CD14-positive monocyte (primary cell): ENCODE data around the gene CDC42EP4. TPM values are rescaled to one million over a fixed set of nuclear protein-coding genes. Genes with fewer than 3 reads are reported as not detected.

Experiments used
- DNase-seq, 3 donors: peaks; one replicate each; pipeline ENCODE4 v3.0.0-alpha.2; 2011 to 2022
- H2AFZ ChIP-seq: 2 replicates; pipeline ENCODE4 v1.6.0; 2012; ENCODE audit warnings: mild to moderate bottlenecking, low read depth, low read length, inconsistent platforms; ENCODE audit not compliant: insufficient read depth, poor library complexity, severe bottlenecking
- H3K27ac ChIP-seq, 2 donors: 1 replicate in 1 of 2; 2 replicates in 1 of 2; pipeline ENCODE4 v1.5.1; 2012 to 2013; ENCODE audit warnings: low read length in 2 of 2, control low read depth in 1 of 2, inconsistent platforms in 1 of 2, low read depth in 1 of 2, mild to moderate bottlenecking in 1 of 2
- H3K27me3 ChIP-seq, 2 donors: one replicate each; pipeline versions ENCODE4 v1.6.0 to v1.6.1; 2011 to 2013; ENCODE audit warnings: low read length in 2 of 2; ENCODE audit not compliant: control insufficient read depth in 2 of 2, insufficient read depth in 2 of 2
- H3K36me3 ChIP-seq, 2 donors: replicated peaks in 1 of 2; 1 replicate in 1 of 2; 2 replicates in 1 of 2; pipeline versions ENCODE4 v1.5.1 to v1.6.1; 2012 to 2013; ENCODE audit warnings: low read length in 2 of 2, control low read depth in 1 of 2, inconsistent platforms in 1 of 2, mild to moderate bottlenecking in 1 of 2; ENCODE audit not compliant: insufficient read depth in 2 of 2, control insufficient read depth in 1 of 2
- H3K4me1 ChIP-seq, 2 donors: 1 replicate in 1 of 2; 2 replicates in 1 of 2; pipeline versions ENCODE4 v1.5.1 to v1.6.1; 2012 to 2013; ENCODE audit warnings: low read length in 2 of 2, control low read depth in 1 of 2, inconsistent platforms in 1 of 2, mild to moderate bottlenecking in 1 of 2, moderate library complexity in 1 of 2; ENCODE audit not compliant: insufficient read depth in 2 of 2, control insufficient read depth in 1 of 2
- H3K4me2 ChIP-seq: replicated peaks from 2 replicates; pipeline ENCODE3; 2012; ENCODE audit warnings: low read length, moderate library complexity, mild to moderate bottlenecking; ENCODE audit not compliant: poor library complexity, severe bottlenecking; ENCODE audit errors: extremely low read depth
- H3K4me3 ChIP-seq, 3 experiments: fragments of 200-600 bp in 1 of 3; sonication (generic) in 1 of 3; replicated peaks in 1 of 3; 1 replicate in 2 of 3; 2 replicates in 1 of 3; pipeline ENCODE4 v1.5.1; 2011 to 2013; ENCODE audit warnings: low read length in 3 of 3, mild to moderate bottlenecking in 3 of 3, control low read depth in 2 of 3, low read depth in 2 of 3, inconsistent platforms in 1 of 3, moderate library complexity in 1 of 3
- H3K79me2 ChIP-seq: 2 replicates; pipeline ENCODE4 v1.6.0; 2012; ENCODE audit warnings: mild to moderate bottlenecking, control low read depth, inconsistent platforms, low read length, moderate library complexity; ENCODE audit not compliant: insufficient read depth
- H3K9ac ChIP-seq: 2 replicates; pipeline ENCODE4 v1.6.0; 2017; ENCODE audit warnings: low read length, mild to moderate bottlenecking; ENCODE audit not compliant: insufficient read depth, poor library complexity, severe bottlenecking
- H3K9me3 ChIP-seq, 2 donors: replicated peaks in 1 of 2; 1 replicate in 1 of 2; 2 replicates in 1 of 2; pipeline versions ENCODE4 v1.5.1 to v1.6.1; 2012 to 2013; ENCODE audit warnings: low read length in 2 of 2, control low read depth in 1 of 2; ENCODE audit not compliant: control insufficient read depth in 1 of 2, insufficient read depth in 1 of 2
- H4K20me1 ChIP-seq: 2 replicates; pipeline ENCODE4 v1.6.0; 2012; ENCODE audit warnings: mild to moderate bottlenecking, low read length, control low read depth, moderate library complexity; ENCODE audit not compliant: insufficient read depth
- H3K27ac Mint-ChIP-seq, 7 donors: one replicate each; pipeline ENCODE4 v1.8.0; 2020; ENCODE audit warnings: mild to moderate bottlenecking in 7 of 7, mixed read lengths in 7 of 7, moderate library complexity in 6 of 7, inconsistent platforms in 2 of 7
- H3K27me3 Mint-ChIP-seq, 3 donors: one replicate each; pipeline ENCODE4 v1.8.0; 2021 to 2022; ENCODE audit warnings: low read depth in 3 of 3, mild to moderate bottlenecking in 3 of 3, mixed read lengths in 3 of 3, moderate library complexity in 3 of 3, inconsistent platforms in 1 of 3
- H3K36me3 Mint-ChIP-seq, 2 donors: one replicate each; pipeline ENCODE4 v1.8.0; 2020; ENCODE audit warnings: mixed read lengths in 2 of 2, inconsistent platforms in 1 of 2, mild to moderate bottlenecking in 1 of 2
- H3K4me1 Mint-ChIP-seq: one replicate; pipeline ENCODE4 v1.8.0; 2020; ENCODE audit warnings: mild to moderate bottlenecking, mixed read lengths
- H3K4me3 Mint-ChIP-seq, 2 donors: one replicate each; pipeline ENCODE4 v1.8.0; 2020; ENCODE audit warnings: mild to moderate bottlenecking in 2 of 2, mixed read lengths in 2 of 2, moderate library complexity in 1 of 2
- H3K9me3 Mint-ChIP-seq, 7 donors: one replicate each; pipeline ENCODE4 v1.8.0; 2020 to 2022; ENCODE audit warnings: mixed read lengths in 7 of 7, mild to moderate bottlenecking in 6 of 7, moderate library complexity in 6 of 7, inconsistent platforms in 2 of 7
- WGBS: methylation state at CpG from one replicate; pipeline ENCODE4 v1.1.5; 2013; ENCODE audit warnings: missing lambda C conversion rate; ENCODE audit not compliant: insufficient coverage; 5-methylcytosine and 5-hydroxymethylcytosine counted together
- intact Hi-C, 2 donors: fragments of 100-400 bp; cut with micrococcal nuclease; formaldehyde crosslinking; loops; one replicate each; pipeline versions ENCODE4 v1.15.0 to v1.15.1; 2023
- polyA plus RNA-seq, 3 donors: library from polyadenylated mRNA; depleted of rRNA in 1 of 3; unstranded in 2 of 3; stranded (reverse) in 1 of 3; fragments of 300-500 nt in 2 of 3; fragments of >200 nt in 1 of 3; fragmentation: Illumina TruSeq in 2 of 3; gene quantifications; 1 replicate in 2 of 3; 2 replicates in 1 of 3; pipeline ENCODE4 v1.2.3, GENCODE V29; 2012 to 2021
- TF ChIP-seq, protein P1 (sequence below): fragments of 200-600 bp; IDR thresholded peaks from one replicate; pipeline ENCODE4 v1.8.0; 2022; ENCODE audit warnings: antibody characterized with exemption, mild to moderate bottlenecking

Gene CDC42EP4
- polyA plus RNA-seq, 3 donors: 6.4 to 12.7 (median 6.6) TPM

GRCh38 chr17:73320601-73321264, 8.9 kb upstream of the CDC42EP4 start:
- peak overlapping the region in 1 of 7 donors; percentile 56 for H3K27ac Mint-ChIP-seq
- Histone ChIP-seq H3K9ac (no peak overlapping the region), H3K4me3 (no peak overlapping the region), H3K9me3 (peaks cover 0 to 8% of the 10 kb centered on the region in 2 donors), H3K79me2 (no peaks in the 10 kb centered on the region), H3K36me3 (no peaks in the 10 kb centered on the region), H3K27me3 (no peaks in the 10 kb centered on the region), H3K4me1 (no peaks in the 10 kb centered on the region), H2AFZ (no peak overlapping the region), H3K4me2 (no peak overlapping the region), H4K20me1 (no peaks in the 10 kb centered on the region), H3K27ac (no peak overlapping the region)
- H3K36me3 Mint-ChIP-seq: no peaks in the 10 kb centered on the region
- H3K4me3 Mint-ChIP-seq: no peak overlapping the region
- H3K27me3 Mint-ChIP-seq: peaks cover 3 to 15% (median 12%) of the 10 kb centered on the region in 3 donors
- H3K4me1 Mint-ChIP-seq: peaks cover 5% of the 10 kb centered on the region
- no peak for DNase-seq
- TF ChIP-seq, protein P1, sequence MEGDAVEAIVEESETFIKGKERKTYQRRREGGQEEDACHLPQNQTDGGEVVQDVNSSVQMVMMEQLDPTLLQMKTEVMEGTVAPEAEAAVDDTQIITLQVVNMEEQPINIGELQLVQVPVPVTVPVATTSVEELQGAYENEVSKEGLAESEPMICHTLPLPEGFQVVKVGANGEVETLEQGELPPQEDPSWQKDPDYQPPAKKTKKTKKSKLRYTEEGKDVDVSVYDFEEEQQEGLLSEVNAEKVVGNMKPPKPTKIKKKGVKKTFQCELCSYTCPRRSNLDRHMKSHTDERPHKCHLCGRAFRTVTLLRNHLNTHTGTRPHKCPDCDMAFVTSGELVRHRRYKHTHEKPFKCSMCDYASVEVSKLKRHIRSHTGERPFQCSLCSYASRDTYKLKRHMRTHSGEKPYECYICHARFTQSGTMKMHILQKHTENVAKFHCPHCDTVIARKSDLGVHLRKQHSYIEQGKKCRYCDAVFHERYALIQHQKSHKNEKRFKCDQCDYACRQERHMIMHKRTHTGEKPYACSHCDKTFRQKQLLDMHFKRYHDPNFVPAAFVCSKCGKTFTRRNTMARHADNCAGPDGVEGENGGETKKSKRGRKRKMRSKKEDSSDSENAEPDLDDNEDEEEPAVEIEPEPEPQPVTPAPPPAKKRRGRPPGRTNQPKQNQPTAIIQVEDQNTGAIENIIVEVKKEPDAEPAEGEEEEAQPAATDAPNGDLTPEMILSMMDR: no peak
- peaks cover 2 to 10% (median 7%) of the 10 kb centered on the region in 7 donors for H3K9me3 Mint-ChIP-seq
- WGBS: 100% methylated on average over 1 of the region's 6 CpGs
- intact Hi-C loops: no loop called here

DNA sequence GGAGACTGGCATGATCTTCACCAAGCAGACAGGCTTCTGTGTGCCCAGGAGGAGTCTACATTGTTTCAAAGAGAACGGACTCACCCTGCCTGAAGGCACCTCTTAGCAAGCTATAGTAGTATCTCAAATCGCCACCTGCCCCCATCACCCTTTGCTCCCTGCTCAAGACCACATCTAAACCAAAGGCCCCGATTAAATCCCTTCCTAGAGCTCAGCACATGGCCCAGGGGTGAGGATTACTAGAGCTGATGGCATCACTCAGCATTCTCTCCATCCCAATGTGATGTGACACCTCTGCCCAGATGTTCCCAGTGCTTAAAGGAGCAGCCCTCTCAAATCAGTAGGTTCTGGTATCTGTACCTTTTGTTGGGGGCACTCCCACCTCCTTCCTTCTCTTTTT, 8.0 kb upstream of the CDC42EP4 start:
- intact Hi-C loops: no loop called here
- no peaks in the 10 kb centered on the region for H4K20me1 ChIP-seq
- DNase-seq: no peak
- H3K9me3 ChIP-seq: peaks cover 0 to 8% of the 10 kb centered on the region in 2 donors
- H3K27me3 ChIP-seq: no peaks in the 10 kb centered on the region
- TF ChIP-seq, protein P1: no peak
- peaks cover 2 to 10% (median 7%) of the 10 kb centered on the region in 7 donors for H3K9me3 Mint-ChIP-seq
- H3K4me1 Mint-ChIP-seq: peaks cover 3% of the 10 kb centered on the region
- no peak overlapping the region for H3K27ac ChIP-seq
- WGBS: 100% methylated on average over 1 of the region's 3 CpGs
- no peak overlapping the region for H2AFZ ChIP-seq
- H3K4me3 ChIP-seq: no peak overlapping the region
- no peak overlapping the region for H3K4me2 ChIP-seq
- H3K27ac Mint-ChIP-seq: no peak overlapping the region
- no peaks in the 10 kb centered on the region for H3K36me3 Mint-ChIP-seq
- no peaks in the 10 kb centered on the region for H3K36me3 ChIP-seq
- no peaks in the 10 kb centered on the region for H3K79me2 ChIP-seq
- no peak overlapping the region for H3K4me3 Mint-ChIP-seq
- peaks cover 2 to 12% (median 10%) of the 10 kb centered on the region in 3 donors for H3K27me3 Mint-ChIP-seq
- H3K4me1 ChIP-seq: no peaks in the 10 kb centered on the region
- H3K9ac ChIP-seq: no peak overlapping the region
